HPDE6-E6E7 (cell line): ENCODE results near the gene CUX1.
"Not testable (repeated sequence)": the region's sequence is repeated elsewhere in the genome, so short reads cannot be mapped to it uniquely, and the experiment has no call there.

Experiments
- DNase-seq: peaks from one replicate; pipeline ENCODE4 v3.0.0; 2011; ENCODE audit warnings: missing footprints; ENCODE audit errors: extremely low spot score

Gene CUX1

GRCh38 chr7:102211590-102212550 lies 394.4 kb downstream of the CUX1 start:
- DNase-seq, result no peak

- no peak for DNase-seq
Measured at GRCh38 chr7:102214477-102215072, 397.1 kb downstream of the CUX1 start.

- DNase-seq, result no peak
Measured at GRCh38 chr7:102215256-102215655, 397.8 kb downstream of the CUX1 start.

GRCh38 chr7:102215711-102216110 lies 398.3 kb downstream of the CUX1 start:
- DNase-seq, result no peak

- no peak for DNase-seq
Measured at GRCh38 chr7:102216573-102217314, 399.3 kb downstream of the CUX1 start.

- peak; percentile 49 for DNase-seq
Measured at GRCh38 chr7:102220229-102220850, 402.9 kb downstream of the CUX1 start.

- peak; percentile 32 for DNase-seq
Measured at GRCh38 chr7:102220960-102221800, 403.8 kb downstream of the CUX1 start.

- DNase-seq, result no peak
Measured at GRCh38 chr7:102221961-102222360, 404.5 kb downstream of the CUX1 start.

- no peak for DNase-seq
Measured at GRCh38 chr7:102222445-102222844, 405.0 kb downstream of the CUX1 start.

GRCh38 chr7:102223184-102223583 lies 405.8 kb downstream of the CUX1 start:
- no peak for DNase-seq

GRCh38 chr7:102225025-102225424 lies 407.6 kb downstream of the CUX1 start:
- no peak for DNase-seq

GRCh38 chr7:102227371-102227770 lies 409.9 kb downstream of the CUX1 start:
- no peak for DNase-seq

- no peak for DNase-seq
Measured at GRCh38 chr7:102228935-102229334, 411.5 kb downstream of the CUX1 start.

- not testable (repeated sequence) for DNase-seq
Measured at GRCh38 chr7:102230162-102230561, 412.7 kb downstream of the CUX1 start.

- no peak for DNase-seq
Measured at GRCh38 chr7:102230593-102230992, 413.2 kb downstream of the CUX1 start.

GRCh38 chr7:102232611-102233286 lies 415.3 kb downstream of the CUX1 start:
- DNase-seq, result no peak

- DNase-seq, result no peak
Measured at GRCh38 chr7:102234131-102234530, 416.7 kb downstream of the CUX1 start.

- no peak for DNase-seq
Measured at GRCh38 chr7:102234801-102235550, 417.6 kb downstream of the CUX1 start.

GRCh38 chr7:102236102-102236501 lies 418.7 kb downstream of the CUX1 start:
- DNase-seq, result no peak
